ENCODE data around the gene ARRDC5. TPM values are rescaled to one million over a fixed set of nuclear protein-coding genes. Genes with fewer than 3 reads are reported as not detected.

Gene ARRDC5
- total RNA-seq, 1 experiment from 2014 or later, result not detected

GRCh38 chr19:4868286-4868834 is 34.3 kb downstream of the ARRDC5 start:
- Histone ChIP-seq H3K18ac (ENCODE audit: insufficient read length, low read depth, low read length) (no peak overlapping the region), H3T11ph (ENCODE audit: low read length) (no peak overlapping the region), H4K91ac (ENCODE audit: insufficient read length, low read depth, low read length) (no peak overlapping the region), H2AK5ac (ENCODE audit: insufficient read length, low read length) (no peak overlapping the region), H2BK120ac (ENCODE audit: low read depth, low read length, poor library complexity, severe bottlenecking) (no peak overlapping the region), H3K79me2 (ENCODE audit: insufficient read depth, low read length) (no peaks in the 10 kb centered on the region; the same call in 1 of the 2 replicates), H3K4me2 (ENCODE audit: insufficient read depth, insufficient read length, low read length) (peak overlapping the region; percentile 51), H4K5ac (ENCODE audit: insufficient read length, low read depth, low read length) (no peak overlapping the region), H3K56ac (ENCODE audit: insufficient read length, low read depth, low read length) (no peak overlapping the region), H3K23ac (ENCODE audit: insufficient read length, low read depth, low read length) (no peak overlapping the region), H2BK20ac (ENCODE audit: low read depth, low read length, poor library complexity, severe bottlenecking) (no peak overlapping the region), H2AFZ (ENCODE audit: low read length) (no peak overlapping the region), H3K23me2 (ENCODE audit: insufficient read length, low read depth, low read length, poor library complexity, severe bottlenecking) (no peaks in the 10 kb centered on the region), H3K4me1 (ENCODE audit: insufficient read depth, low read length) (0 out of 2 replicates have a peak, but pooled peaks cover 5% of the 10 kb centered on the region), H2BK15ac (ENCODE audit: low read depth, low read length) (no peak overlapping the region), H4K8ac (replicated peaks; ENCODE audit: insufficient read length, low read depth, low read length) (no peak overlapping the region), H3K27me3 (ENCODE audit: insufficient read depth, low read length) (no peaks in the 10 kb centered on the region), H3K79me1 (ENCODE audit: insufficient read depth, low read depth, low read length, poor library complexity, severe bottlenecking) (peaks cover 5% of the 10 kb centered on the region), H3K14ac (ENCODE audit: insufficient read depth, low read length) (no peak overlapping the region), H3K4ac (ENCODE audit: low read depth, low read length) (no peak overlapping the region), H4K20me1 (ENCODE audit: control insufficient read depth, insufficient read depth, insufficient read length) (no peaks in the 10 kb centered on the region), H3K9ac (ENCODE audit: extremely low read depth, insufficient read length, low read length) (no peak overlapping the region), H3K9me3 (ENCODE audit: control insufficient read depth, low read depth, low read length) (no peaks in the 10 kb centered on the region), H2BK12ac (ENCODE audit: insufficient read length, low read depth, low read length) (no peak overlapping the region), H2BK5ac (ENCODE audit: insufficient read length, low read length) (no peak overlapping the region), H3K27ac (ENCODE audit: insufficient read length, low read depth, low read length) (no peak overlapping the region)
- Mint-ChIP-seq H3K4me1 (peaks cover 8% of the 10 kb centered on the region in 2 experiments), H3K36me3 (ENCODE audit: insufficient read depth in 1 of 3, low read depth in 3 of 3) (peaks cover 0 to 4% (median 0%) of the 10 kb centered on the region in 3 experiments; a peak in 3 of 7 replicates), H3K27me3 (ENCODE audit: low read depth) (no peaks in the 10 kb centered on the region), H3K4me3 (peak overlapping the region; percentile 75 to 86), H3K27ac (no peak overlapping the region), H3K9me3 (no peaks in the 10 kb centered on the region; a peak in 1 of 5 replicates)
- TF ChIP-seq CTCF (conservative IDR thresholded peaks at IDR 0.05), result no peak
- WGBS (ENCODE audit: extremely low coverage, insufficient read length, low lambda C conversion rate), result no CpG with 5 or more reads among the region's 10 CpGs
- no peak for DNase-seq

Measured in H9 (cell line).